ENCODE data around the gene DLX4. TPM values are rescaled to one million over a fixed set of nuclear protein-coding genes. Genes with fewer than 3 reads are reported as not detected.

The DLX4 gene
- total RNA-seq, 6 experiments from 2014 or later, result not detected

DNA sequence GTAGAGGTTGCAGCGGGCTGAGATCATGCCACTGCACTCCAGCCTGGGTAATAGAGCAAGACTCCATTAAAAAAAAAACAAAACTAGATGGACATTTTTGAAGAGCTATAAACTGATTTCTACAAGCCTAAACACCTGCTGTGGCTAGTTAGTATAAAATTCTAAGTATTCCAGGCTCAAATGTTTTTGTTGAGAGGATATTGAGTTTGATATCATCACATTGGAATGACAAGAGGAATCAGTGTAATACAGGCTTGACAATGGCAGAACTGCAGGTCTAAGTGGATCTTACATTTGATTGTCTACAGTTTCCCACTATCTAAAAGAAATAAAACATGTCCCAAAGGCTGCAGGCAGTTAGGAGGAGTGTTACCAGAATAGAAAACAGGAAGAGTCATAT lies 49.9 kb downstream of the DLX4 start:
- no peaks in the 10 kb centered on the region for H3K27me3 ChIP-seq
- ATAC-seq (no peak), DNase-seq (no peak)
- no peaks in the 10 kb centered on the region for H3K36me3 ChIP-seq
- no peaks in the 10 kb centered on the region for H3K9me3 ChIP-seq
- no peak overlapping the region for H3K27ac ChIP-seq
- intact Hi-C loops (cut with DNase I), result no loop called here
- 100% methylated on average over 1 of the region's 1 CpG for WGBS (ENCODE audit: insufficient coverage, low coverage, low lambda C conversion rate, missing lambda C conversion rate)
- TF ChIP-seq POLR2A (IDR thresholded peaks at IDR 0.05), result no peak
- H3K4me1 ChIP-seq, result no peaks in the 10 kb centered on the region
- no peak overlapping the region for H3K4me3 ChIP-seq

DNA sequence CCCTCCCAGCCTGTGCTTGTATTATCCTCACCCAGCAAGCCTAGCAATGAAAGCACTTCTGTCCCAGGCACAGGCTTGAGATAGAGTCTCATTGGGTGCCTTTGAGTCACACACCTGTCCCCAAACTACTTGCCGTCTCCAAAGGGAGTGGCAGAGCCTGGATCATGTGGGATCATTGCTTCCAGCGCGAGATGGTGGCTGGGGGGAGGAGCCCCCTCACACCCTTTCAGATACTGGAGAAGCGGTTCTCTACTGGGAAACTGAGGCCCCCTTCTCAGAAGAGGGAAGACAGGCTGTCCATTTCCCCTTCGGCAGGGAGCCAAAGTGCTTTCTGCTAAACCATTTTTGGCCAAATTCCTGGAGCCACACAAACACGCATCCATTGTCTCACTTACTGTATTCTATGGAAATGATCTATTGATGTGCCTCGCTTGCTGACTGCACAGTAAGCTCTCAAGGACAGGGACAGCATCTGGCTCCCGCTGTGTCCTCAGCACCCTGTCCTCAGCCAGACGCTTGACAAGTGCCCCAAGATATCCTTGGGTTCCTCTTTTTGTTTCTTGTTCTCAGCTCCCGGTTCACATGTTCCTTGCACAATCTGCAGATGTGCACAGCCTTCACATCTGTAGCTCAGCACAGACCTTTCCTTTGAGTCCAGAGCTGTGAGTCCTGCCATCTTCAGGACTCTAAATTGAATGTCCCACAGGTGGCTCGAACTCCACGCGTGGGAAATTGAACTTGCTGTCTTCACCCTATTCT lies 52.0 kb downstream of the DLX4 start:
- TF ChIP-seq, protein P1, sequence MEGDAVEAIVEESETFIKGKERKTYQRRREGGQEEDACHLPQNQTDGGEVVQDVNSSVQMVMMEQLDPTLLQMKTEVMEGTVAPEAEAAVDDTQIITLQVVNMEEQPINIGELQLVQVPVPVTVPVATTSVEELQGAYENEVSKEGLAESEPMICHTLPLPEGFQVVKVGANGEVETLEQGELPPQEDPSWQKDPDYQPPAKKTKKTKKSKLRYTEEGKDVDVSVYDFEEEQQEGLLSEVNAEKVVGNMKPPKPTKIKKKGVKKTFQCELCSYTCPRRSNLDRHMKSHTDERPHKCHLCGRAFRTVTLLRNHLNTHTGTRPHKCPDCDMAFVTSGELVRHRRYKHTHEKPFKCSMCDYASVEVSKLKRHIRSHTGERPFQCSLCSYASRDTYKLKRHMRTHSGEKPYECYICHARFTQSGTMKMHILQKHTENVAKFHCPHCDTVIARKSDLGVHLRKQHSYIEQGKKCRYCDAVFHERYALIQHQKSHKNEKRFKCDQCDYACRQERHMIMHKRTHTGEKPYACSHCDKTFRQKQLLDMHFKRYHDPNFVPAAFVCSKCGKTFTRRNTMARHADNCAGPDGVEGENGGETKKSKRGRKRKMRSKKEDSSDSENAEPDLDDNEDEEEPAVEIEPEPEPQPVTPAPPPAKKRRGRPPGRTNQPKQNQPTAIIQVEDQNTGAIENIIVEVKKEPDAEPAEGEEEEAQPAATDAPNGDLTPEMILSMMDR (IDR thresholded peaks at IDR 0.05), result no peak
- no peak for TF ChIP-seq POLR2A (IDR thresholded peaks at IDR 0.05)
- no peak for ATAC-seq
- H3K27ac ChIP-seq, result no peak overlapping the region
- H3K4me1 ChIP-seq, result no peaks in the 10 kb centered on the region
- no peaks in the 10 kb centered on the region for H3K27me3 ChIP-seq
- 57% methylated on average over 7 of the region's 13 CpGs for WGBS (ENCODE audit: insufficient coverage, low coverage, low lambda C conversion rate, missing lambda C conversion rate)
- H3K36me3 ChIP-seq, result no peaks in the 10 kb centered on the region
- no peak for DNase-seq
- H3K9me3 ChIP-seq, result no peaks in the 10 kb centered on the region
- H3K4me3 ChIP-seq, result no peak overlapping the region
- intact Hi-C loops (cut with DNase I), result loop anchor here in 1 of 2 donors (10.0 kb wide), 1 partner anchor 54 kb away; no protein-coding TSS in a partner anchor

DNA sequence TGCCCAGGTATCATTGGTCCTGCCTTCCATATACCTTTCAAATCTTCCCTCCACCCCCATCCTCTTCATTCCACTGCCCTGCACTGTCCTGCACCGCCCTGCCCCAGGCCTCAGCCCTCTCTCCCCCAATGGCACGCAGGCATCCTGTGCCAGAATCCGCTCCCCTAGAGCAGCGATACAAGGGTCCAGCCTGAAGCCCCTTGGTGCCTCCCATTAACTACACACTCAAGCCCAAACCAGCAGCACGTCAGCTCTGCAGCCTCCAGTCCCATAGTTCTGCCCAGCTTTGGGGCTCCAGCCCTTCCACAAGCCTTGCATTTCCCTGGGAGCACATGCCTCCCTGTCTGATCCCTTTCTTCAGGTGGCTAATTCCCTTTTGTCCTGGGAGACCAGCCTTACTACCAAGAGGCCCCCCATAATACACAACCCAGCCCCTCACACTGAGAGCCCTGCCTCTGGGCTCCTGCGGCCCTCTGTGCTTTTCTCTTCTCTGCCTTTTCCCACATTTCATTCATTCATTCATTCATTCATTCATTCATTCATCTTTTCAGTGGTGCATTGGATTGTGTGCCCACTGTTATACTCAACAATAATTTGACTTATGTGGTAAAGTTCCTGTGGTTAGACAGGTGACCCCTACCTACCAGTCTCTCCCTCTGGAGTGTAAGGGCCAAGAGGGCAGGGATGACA lies 52.8 kb downstream of the DLX4 start:
- DNase-seq (no peak), ATAC-seq (no peak)
- Histone ChIP-seq H3K9me3 (no peaks in the 10 kb centered on the region), H3K27ac (no peak overlapping the region), H3K4me3 (no peak overlapping the region), H3K36me3 (no peaks in the 10 kb centered on the region), H3K27me3 (no peaks in the 10 kb centered on the region), H3K4me1 (no peaks in the 10 kb centered on the region)
- WGBS (ENCODE audit: insufficient coverage, low coverage, low lambda C conversion rate, missing lambda C conversion rate), result 86% methylated on average over 6 of the region's 6 CpGs
- TF ChIP-seq, protein P1 (IDR thresholded peaks at IDR 0.05), result no peak
- no peak for TF ChIP-seq POLR2A (IDR thresholded peaks at IDR 0.05)
- intact Hi-C loops (cut with DNase I), result loop anchor here in 1 of 2 donors (10.0 kb wide), 1 partner anchor 53 kb away; no protein-coding TSS in a partner anchor

DNA sequence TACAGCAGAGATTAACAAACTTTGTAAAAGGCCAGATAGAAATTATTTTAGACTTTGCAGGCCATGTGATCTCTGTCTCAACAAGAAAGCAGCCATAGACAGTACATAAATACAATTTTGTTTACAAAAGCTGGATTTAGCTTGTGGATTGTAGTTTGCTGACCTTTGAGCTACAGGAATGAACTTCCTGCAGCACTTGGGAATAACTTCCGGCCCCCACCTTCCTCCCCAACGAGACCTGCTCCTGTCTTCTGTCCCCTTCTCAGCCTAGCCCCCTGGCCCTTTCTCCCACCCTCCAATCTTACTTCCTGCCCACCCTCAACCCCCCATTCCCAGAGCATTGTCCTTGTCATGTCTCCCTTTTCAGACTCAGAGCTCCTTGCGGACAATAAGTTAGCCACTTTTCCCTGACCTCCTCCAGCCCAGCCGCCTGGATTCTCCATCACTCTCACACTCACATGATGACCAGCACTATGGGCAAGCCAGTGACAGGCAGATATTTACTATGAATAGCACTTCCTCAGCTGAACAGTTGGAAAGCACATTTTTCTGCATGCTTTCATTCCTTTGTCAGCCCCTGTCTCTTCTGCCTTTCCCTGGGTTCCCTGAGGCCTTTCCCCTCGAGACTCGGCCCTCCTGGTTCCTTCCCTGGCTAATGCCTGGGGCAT lies 53.6 kb downstream of the DLX4 start:
- WGBS (ENCODE audit: insufficient coverage, low coverage, low lambda C conversion rate, missing lambda C conversion rate), result 37% methylated on average over 6 of the region's 6 CpGs
- DNase-seq (no peak), ATAC-seq (no peak)
- no peaks in the 10 kb centered on the region for H3K27me3 ChIP-seq
- no peaks in the 10 kb centered on the region for H3K4me1 ChIP-seq
- no peak overlapping the region for H3K27ac ChIP-seq
- no peak for TF ChIP-seq POLR2A (IDR thresholded peaks at IDR 0.05)
- TF ChIP-seq, protein P1 (IDR thresholded peaks at IDR 0.05), result no peak
- no peaks in the 10 kb centered on the region for H3K36me3 ChIP-seq
- intact Hi-C loops (cut with DNase I), result loop anchor here in 1 of 2 donors (10.0 kb wide), 1 partner anchor 52 kb away; no protein-coding TSS in a partner anchor
- no peaks in the 10 kb centered on the region for H3K9me3 ChIP-seq
- no peak overlapping the region for H3K4me3 ChIP-seq
